Measurements from ENCODE around the gene FKBP2. TPM values are rescaled to one million over a fixed set of nuclear protein-coding genes. Genes with fewer than 3 reads are reported as not detected.
A peak's percentile ranks its signal among the peaks of the same experiment; 100 is the strongest.

The FKBP2 gene
- total RNA-seq, 1 donor from 2014 or later: 45.5 TPM

DNA sequence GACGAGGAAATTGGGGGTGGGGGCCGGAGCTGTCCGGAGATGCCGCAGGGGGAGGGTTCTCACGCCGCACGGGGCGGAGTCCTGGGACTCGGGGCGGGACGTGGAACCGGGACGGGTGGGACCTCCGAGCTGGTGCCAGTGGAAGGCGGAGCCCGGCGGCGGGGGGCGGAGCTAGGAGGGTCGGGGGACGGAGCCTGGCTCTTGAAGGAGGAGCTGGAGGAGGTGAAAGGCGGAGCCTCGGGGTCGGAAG lies 271 bp downstream of the FKBP2 start:
- TF ChIP-seq, protein P1, sequence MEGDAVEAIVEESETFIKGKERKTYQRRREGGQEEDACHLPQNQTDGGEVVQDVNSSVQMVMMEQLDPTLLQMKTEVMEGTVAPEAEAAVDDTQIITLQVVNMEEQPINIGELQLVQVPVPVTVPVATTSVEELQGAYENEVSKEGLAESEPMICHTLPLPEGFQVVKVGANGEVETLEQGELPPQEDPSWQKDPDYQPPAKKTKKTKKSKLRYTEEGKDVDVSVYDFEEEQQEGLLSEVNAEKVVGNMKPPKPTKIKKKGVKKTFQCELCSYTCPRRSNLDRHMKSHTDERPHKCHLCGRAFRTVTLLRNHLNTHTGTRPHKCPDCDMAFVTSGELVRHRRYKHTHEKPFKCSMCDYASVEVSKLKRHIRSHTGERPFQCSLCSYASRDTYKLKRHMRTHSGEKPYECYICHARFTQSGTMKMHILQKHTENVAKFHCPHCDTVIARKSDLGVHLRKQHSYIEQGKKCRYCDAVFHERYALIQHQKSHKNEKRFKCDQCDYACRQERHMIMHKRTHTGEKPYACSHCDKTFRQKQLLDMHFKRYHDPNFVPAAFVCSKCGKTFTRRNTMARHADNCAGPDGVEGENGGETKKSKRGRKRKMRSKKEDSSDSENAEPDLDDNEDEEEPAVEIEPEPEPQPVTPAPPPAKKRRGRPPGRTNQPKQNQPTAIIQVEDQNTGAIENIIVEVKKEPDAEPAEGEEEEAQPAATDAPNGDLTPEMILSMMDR (IDR thresholded peaks at IDR 0.05; ENCODE audit: borderline replicate concordance): no peak
- Histone ChIP-seq H3K27me3 (ENCODE audit: low read depth) (no peaks in the 10 kb centered on the region), H3K9me3 (replicated peaks) (no peaks in the 10 kb centered on the region), H3K36me3 (peaks cover 34% of the 10 kb centered on the region), H3K4me3 (peak overlapping the region; percentile 84), H3K4me1 (peaks cover 68% of the 10 kb centered on the region), H3K27ac (replicated peaks) (peak overlapping the region; percentile 100)
- intact Hi-C loops (cut with micrococcal nuclease): no loop called here
- DNase-seq: peak; percentile 100

DNA sequence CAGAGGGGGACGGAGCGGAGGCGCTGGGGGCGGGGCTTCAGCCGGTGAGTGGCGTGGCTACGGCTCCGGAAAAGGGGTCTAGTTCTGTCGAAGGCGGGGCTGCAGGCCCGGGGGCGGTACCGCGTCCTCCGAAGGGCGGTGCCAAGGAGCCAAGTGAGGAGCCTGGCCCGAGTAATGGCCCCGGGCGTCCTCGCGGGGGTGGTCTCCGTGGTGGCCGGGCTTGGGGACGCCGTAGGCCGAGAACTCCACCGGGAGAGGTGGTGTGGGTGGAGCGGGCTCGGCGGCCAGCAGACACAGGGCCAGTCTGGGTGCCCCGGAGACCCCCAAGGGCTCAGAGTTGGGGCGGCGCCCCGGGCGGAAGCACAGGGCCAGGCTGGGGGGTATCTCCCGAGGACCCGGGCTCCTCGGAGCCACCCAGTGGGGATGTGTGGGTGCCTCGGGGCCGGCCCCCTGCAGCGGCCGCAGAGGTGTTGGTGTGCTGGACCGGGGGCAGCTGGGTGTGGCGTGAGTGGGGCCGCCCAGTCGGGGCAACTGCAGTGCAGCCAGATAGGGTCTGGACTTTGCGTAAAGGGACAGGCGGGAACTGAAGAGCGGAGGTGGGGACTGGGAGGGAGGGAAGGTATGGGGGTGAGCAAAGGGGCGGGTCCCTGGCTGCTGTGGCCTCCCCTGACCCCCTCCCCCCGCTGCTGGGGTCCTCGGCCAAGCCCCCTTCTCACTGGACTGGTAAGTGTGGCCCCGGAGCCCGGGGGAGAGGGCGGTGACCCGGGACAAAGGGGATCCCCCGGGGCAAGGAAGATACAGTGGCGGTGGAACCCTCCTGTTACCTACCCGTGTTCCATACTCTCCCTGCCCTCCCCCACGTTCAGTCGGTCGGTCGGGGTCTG lies 838 bp downstream of the FKBP2 start:
- TF ChIP-seq, protein P1 (IDR thresholded peaks at IDR 0.05; ENCODE audit: borderline replicate concordance): peak; percentile 7
- Histone ChIP-seq H3K36me3 (peaks cover 34% of the 10 kb centered on the region), H3K27me3 (ENCODE audit: low read depth) (no peaks in the 10 kb centered on the region), H3K9me3 (replicated peaks) (no peaks in the 10 kb centered on the region), H3K4me1 (peaks cover 64% of the 10 kb centered on the region), H3K27ac (replicated peaks) (peak overlapping the region; percentile 100), H3K4me3 (peak overlapping the region; percentile 84)
- intact Hi-C loops (cut with micrococcal nuclease): no loop called here
- peak; percentile 51 for DNase-seq

DNA sequence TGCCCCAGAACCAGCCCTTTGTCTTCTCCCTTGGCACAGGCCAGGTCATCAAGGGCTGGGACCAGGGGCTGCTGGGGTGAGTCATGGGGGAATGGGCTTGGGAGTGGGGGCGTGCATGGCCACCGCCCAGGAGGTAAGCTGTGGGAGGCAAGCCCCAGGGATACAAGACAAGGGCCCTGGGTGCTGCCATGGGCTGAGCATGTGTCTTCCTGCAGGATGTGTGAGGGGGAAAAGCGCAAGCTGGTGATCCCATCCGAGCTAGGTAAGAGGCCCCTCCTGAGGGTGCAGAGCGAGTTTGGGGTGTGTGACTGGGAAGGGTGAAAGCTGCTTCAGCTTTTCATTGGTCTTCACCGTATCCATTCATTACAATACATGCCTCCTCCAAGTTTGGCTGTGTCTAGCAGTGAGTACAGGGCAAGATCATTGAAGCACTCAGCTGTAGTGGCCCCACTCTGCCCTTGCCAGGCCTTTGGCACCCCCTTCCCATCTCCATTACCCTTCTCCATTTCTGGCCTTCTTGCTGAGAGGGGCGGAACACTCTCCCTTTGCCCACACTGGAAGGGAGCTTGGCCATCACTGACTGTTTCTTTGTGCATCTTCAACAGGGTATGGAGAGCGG lies 2.5 kb downstream of the FKBP2 start:
- H3K36me3 ChIP-seq: peaks cover 21% of the 10 kb centered on the region
- no peaks in the 10 kb centered on the region for H3K27me3 ChIP-seq (ENCODE audit: low read depth)
- no peaks in the 10 kb centered on the region for H3K9me3 ChIP-seq (replicated peaks)
- no peak for DNase-seq
- peak overlapping the region; percentile 84 for H3K4me3 ChIP-seq
- intact Hi-C loops (cut with micrococcal nuclease): no loop called here
- H3K4me1 ChIP-seq: peaks cover 70% of the 10 kb centered on the region
- peak overlapping the region; percentile 100 for H3K27ac ChIP-seq (replicated peaks)
- TF ChIP-seq, protein P1 (IDR thresholded peaks at IDR 0.05; ENCODE audit: borderline replicate concordance): no peak

DNA sequence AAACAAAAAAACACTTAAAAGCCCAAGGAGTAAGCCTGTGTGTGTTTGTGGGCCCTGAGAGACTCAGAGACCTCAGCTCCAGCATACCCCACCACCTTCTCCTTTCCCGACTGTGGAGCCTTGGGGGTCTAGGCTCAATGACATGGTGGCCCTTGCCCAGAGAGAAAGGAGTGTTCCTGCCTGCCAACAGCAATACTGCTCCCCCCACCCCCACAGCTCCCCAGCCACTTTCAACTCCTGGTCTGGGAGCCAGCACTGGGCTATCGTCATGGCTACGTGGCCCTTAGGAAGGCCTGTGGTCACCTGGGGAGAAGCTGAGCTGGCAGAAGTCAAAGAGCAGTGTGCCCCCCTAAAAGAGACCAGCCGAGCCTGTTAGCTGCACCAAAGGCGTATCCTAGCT lies 3.2 kb downstream of the FKBP2 start:
- H3K4me1 ChIP-seq: peaks cover 70% of the 10 kb centered on the region
- H3K36me3 ChIP-seq: peaks cover 17% of the 10 kb centered on the region
- no peaks in the 10 kb centered on the region for H3K9me3 ChIP-seq (replicated peaks)
- TF ChIP-seq, protein P1 (IDR thresholded peaks at IDR 0.05; ENCODE audit: borderline replicate concordance): no peak
- intact Hi-C loops (cut with micrococcal nuclease): no loop called here
- peak overlapping the region; percentile 100 for H3K27ac ChIP-seq (replicated peaks)
- H3K27me3 ChIP-seq (ENCODE audit: low read depth): no peaks in the 10 kb centered on the region
- no peak for DNase-seq
- H3K4me3 ChIP-seq: no peak overlapping the region

DNA sequence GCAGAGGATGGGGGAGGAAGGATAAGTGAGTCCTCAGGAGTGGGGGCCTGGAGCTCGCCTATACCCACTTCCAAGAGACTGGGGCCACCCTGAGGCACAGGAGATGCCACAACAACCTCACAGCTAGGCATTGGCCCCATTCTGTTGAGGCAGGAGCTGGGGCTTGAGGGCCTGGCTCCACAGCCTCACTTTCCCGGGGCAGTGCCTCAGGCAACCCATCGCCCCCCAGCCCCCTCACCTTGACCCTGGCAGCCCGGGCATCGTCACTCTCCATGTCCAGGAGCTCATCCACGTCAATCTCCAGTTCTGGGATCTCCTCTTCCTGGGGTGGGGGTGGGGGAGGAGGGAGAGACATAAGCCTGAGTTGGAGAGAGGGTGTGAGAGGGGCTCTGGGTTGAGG lies 4.1 kb downstream of the FKBP2 start:
- TF ChIP-seq, protein P1 (IDR thresholded peaks at IDR 0.05; ENCODE audit: borderline replicate concordance): no peak
- intact Hi-C loops (cut with micrococcal nuclease): no loop called here
- H3K4me3 ChIP-seq: peak overlapping the region; percentile 88

More for the DNA sequence above, 4.1 kb downstream of the FKBP2 start:
- no peak for DNase-seq
- H3K36me3 ChIP-seq: peaks cover 14% of the 10 kb centered on the region
- no peaks in the 10 kb centered on the region for H3K27me3 ChIP-seq (ENCODE audit: low read depth)
- peak overlapping the region; percentile 97 for H3K27ac ChIP-seq (replicated peaks)
- H3K9me3 ChIP-seq (replicated peaks): no peaks in the 10 kb centered on the region
- peaks cover 66% of the 10 kb centered on the region for H3K4me1 ChIP-seq
